Transverse colon (tissue), 3 donors: Measurements from ENCODE around the gene CLCA2.

Source experiments
- EP300 ChIP-seq: sonication (generic); formaldehyde crosslinking; IDR thresholded peaks from one replicate; pipeline ENCODE4 v1.6.1; 2017; ENCODE audit warnings: antibody characterized with exemption, low read depth
- POLR2A ChIP-seq: fragments of 450-650 bp; IDR thresholded peaks from one replicate; pipeline ENCODE4 v1.6.1; 2016; ENCODE audit warnings: antibody characterized with exemption, mild to moderate bottlenecking, moderate library complexity
- TF ChIP-seq, protein P1 (sequence below), 5 experiments: fragments of 200-600 bp in 3 of 5; fragments of 450-650 bp in 2 of 5; sonication (generic) in 3 of 5; IDR thresholded peaks; 1 replicate in 2 of 5; 2 replicates in 3 of 5; pipeline ENCODE4 v1.5.1; 2016 to 2017; ENCODE audit warnings: antibody characterized with exemption in 5 of 5, inconsistent platforms in 3 of 5, mild to moderate bottlenecking in 2 of 5, moderate library complexity in 1 of 5

GRCh38 chr1:86382878-86383277 is 41.1 kb upstream of the CLCA2 start:
- TF ChIP-seq POLR2A (no peak), EP300 (no peak)
- TF ChIP-seq, protein P1, sequence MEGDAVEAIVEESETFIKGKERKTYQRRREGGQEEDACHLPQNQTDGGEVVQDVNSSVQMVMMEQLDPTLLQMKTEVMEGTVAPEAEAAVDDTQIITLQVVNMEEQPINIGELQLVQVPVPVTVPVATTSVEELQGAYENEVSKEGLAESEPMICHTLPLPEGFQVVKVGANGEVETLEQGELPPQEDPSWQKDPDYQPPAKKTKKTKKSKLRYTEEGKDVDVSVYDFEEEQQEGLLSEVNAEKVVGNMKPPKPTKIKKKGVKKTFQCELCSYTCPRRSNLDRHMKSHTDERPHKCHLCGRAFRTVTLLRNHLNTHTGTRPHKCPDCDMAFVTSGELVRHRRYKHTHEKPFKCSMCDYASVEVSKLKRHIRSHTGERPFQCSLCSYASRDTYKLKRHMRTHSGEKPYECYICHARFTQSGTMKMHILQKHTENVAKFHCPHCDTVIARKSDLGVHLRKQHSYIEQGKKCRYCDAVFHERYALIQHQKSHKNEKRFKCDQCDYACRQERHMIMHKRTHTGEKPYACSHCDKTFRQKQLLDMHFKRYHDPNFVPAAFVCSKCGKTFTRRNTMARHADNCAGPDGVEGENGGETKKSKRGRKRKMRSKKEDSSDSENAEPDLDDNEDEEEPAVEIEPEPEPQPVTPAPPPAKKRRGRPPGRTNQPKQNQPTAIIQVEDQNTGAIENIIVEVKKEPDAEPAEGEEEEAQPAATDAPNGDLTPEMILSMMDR (IDR thresholded peaks at IDR 0.05): no peak
